Activated CD4-positive, CD25-positive, alpha-beta regulatory T cell treated with anti-CD3 and anti-CD28 coated beads, Interleukin-2, amount 50 U/mL, for 72 hours (primary cell): Measurements from ENCODE around the gene CHAT.
A peak's percentile ranks its signal among the peaks of the same experiment; 100 is the strongest.

ENCODE experiments used
- DNase-seq: peaks from one replicate; pipeline ENCODE4 v3.0.0; 2021

CHAT gene

DNA sequence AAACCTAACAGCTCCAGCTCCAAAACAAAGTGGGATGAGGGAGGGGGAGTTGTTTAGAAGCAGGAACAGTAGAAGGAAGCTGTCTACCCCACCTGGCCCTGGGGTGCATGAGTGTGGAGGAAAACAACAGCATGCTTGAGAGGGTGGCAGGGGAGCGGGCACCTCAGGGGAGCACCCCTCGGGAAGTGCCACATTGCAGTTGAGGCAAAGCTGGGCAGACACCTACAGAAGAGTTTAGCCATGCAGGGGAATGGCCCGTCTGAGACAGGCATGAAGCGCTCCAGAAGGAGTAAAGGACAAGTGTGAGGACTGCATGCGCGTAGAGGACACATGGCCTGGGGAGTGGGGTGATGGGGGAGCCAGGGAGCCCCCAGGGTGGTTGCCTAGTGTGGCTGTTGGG lies 18.1 kb downstream of the CHAT start:
- DNase-seq: no peak

DNA sequence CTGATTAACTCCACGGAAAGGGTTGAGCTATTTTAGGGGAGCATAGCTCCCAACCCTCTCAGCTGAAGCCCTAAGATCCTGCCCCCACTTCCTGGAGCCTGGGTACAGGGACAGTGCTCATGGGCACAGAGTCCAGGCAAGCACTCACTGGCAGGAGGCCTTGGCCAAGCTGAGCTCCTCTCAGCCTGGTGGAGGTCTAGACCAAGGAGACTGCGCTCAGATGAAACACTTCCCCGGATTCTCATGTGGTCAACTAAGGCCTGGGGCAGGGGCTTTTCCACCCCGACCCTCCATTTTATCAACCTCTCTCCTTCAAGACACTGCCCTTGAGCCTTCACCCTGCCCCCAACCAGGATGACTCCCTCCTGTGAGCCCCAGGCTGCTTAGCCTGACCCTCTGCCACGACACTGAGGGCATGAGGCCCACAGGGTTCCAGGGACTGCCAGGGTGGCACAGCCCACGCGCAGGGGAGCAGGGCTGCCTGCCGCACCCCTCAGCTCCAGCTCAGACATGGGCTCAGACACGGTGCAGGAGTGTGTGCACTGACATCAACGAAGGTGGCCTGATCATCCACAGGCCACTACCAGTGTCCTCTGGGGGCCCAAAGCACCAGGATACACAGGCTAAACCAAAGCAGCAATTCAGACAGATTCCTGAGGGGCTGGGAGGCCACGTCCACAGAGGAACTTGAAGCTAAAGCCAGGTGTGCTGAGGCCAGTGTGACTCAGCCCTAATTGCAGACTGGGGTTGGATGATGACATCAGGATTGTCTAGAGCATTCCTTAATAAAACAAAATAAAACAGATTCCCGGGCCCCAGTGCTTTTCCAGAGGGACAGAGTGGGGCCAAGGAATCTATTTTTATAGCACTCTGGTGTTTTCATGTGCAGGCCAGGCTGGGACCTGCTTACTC lies 18.8 kb downstream of the CHAT start:
- DNase-seq: no peak

- DNase-seq: no peak
Measured at GRCh38 chr10:49633327-49634068, 19.7 kb downstream of the CHAT start.

DNA sequence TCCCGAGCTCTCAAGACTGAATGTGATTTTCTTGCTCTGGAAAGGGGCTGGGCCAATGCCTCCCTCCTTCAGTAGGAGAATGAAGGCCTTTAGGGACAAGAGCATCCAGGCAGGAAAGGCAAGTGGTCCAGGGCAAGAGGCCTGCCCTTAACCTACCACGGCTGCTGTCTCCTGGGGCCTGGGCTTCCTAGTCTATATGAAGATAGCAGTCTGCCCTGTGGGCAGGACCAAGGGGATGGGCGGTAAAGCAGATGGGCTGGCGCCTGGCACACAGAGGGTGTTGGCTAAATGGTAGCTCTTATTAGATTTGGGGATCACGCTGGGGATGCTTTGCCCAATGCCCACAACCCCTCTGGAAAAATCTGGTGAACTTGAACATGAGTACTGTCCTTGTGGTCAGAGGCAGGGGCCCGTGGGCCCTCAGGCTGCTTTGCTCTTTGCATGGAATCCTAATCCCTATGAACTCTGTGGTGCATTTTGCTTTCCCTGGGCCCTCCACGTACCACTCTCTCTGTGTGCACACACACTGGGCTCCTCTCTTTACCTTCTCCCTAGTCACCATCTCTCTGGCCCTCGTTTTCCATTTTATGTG lies 20.3 kb downstream of the CHAT start:
- peak; percentile 18 for DNase-seq

DNA sequence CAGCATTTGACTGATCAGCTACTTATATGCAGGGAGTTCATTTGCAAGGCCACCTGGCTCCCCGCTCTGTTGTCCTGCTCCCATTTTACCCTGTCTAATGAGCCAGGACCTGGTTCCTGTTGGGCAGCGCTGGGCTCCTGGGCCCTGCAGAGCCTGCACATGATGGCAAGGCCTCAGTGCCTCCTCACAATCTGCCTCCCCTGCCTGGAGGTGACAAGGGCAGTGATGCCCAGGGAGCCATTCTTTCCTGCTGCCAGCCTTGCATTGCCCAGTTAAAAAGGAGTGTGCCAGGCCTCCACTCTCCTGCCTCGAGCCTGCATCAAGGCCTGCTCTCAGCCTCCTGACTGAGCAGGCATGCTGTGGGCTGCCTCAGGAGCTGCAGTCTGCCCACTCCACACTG lies 28.5 kb downstream of the CHAT start:
- no peak for DNase-seq

- DNase-seq: no peak
Measured at GRCh38 chr10:49643241-49644034, 29.6 kb downstream of the CHAT start.

DNA sequence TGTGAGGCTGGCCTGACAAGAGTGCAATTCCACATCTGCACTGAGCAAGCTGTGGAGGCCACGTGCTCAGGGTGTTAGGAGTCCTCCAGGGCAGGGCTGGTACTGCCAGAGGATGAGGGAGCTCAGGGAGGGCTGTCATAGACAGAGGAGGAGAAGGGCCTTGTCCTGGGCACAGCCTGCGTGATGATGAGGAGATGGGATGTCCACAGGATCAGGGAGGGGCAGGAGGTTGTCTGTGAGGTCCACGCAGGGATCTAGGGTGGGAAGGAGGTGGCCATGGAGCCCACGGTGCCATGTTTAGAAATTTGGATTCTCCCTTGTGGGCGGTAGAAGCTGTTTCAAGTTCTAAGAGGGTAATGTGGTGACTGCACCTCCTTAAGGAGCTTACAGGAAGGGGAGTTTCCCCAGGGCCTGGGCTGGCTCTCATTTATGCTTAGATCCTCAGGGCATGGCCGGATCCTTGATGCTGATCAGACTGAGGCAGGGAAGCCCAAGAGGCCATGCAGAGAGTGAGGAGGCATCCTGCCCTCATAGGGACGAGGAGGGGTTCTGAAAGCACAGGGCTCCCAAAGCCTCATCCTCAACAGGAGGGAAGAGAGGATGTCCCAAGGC lies 30.3 kb downstream of the CHAT start:
- DNase-seq: no peak

GRCh38 chr10:49645417-49645816 lies 31.6 kb downstream of the CHAT start:
- DNase-seq: no peak

DNA sequence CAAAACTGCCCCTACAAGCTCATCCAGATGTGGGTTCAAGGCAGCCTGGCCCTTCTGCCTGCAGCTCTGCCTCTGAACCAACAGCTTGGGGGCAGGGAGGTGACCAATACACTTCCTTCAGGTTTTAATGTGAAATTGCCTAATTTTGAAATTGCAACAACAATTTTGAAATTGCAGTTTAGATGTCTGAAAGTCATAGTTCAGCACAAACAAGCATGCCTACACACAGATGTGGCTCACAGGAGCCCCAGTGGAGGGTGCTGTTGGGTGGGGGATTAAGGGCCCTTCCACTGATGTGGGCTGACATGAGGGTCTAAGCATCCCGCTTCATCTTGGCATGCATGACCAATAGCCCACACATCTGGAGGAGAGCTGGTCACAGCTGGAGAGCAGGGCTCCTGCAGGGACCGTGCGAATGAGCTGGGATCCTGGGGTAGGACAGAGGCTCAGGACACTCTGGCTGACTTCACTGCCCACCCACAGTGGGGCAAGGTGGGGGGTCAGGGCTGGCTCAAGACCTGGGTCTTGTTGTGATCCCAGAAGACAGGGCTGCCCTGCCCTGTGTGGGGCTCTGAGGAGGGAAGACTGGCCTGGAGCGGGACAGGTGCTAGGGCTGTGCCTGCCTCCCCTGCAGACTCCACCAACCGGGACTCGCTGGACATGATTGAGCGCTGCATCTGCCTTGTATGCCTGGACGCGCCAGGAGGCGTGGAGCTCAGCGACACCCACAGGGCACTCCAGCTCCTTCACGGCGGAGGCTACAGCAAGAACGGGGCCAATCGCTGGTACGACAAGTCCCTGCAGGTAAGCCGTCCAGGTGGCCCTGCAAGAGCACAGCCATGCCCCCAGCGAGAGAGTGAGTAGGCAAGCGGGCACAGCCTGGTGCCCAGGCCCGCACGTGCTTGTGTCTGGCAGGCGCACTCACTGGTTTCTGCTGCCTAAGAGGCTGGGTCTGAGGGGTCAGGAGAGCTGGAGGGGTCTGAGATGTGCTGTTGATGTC lies 32.3 kb downstream of the CHAT start:
- DNase-seq: no peak

- DNase-seq: no peak
Measured at GRCh38 chr10:49647554-49647953, 33.7 kb downstream of the CHAT start.

DNA sequence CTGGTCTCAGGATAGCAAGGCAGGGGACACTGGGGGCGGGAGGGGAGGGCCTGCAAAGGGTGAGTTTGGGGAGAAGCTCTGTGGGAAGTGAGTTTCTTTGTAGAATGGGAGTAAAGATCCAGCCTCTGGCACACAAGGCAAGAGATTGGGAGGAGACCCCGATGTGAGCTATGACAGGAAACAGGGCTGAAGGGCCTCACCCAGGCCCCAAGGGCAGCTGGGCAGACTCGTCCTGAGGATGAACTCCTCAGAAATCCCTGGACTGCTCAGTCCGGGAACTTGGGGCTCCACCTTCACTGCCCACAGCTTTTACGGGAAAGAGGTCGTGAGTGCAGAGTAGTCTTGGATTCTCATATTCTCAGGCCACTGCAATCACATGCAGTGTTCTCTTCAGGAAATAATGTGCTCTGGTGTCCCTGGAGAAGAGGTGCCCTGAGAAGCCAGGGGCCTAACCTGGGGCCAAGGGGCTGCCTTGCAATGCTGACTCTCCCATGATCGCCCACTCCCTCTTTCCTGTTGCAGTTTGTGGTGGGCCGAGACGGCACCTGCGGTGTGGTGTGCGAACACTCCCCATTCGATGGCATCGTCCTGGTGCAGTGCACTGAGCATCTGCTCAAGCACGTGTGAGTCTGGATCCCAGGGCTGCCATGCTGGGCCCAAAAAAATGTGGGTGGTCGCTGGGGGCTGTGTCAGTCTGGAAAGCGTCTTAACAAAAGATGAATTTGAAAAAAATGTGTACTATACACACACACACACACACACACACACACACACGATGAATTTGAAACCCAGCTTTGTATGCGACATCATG lies 34.4 kb downstream of the CHAT start:
- no peak for DNase-seq

DNA sequence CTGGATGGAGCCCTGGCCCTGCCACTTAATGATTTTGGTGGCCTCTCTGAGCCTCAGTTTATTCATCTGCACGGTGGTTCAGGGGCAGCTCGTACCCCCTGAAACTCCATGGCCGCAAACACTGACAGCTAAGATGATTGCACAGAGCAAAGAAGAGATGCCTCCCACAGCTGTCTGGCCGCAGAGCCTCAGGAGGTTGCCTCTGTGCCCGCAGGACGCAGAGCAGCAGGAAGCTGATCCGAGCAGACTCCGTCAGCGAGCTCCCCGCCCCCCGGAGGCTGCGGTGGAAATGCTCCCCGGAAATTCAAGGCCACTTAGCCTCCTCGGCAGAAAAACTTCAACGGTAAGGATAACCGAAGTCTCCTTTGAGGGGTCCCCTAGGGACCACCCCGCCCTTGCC lies 35.5 kb downstream of the CHAT start:
- DNase-seq: no peak

DNA sequence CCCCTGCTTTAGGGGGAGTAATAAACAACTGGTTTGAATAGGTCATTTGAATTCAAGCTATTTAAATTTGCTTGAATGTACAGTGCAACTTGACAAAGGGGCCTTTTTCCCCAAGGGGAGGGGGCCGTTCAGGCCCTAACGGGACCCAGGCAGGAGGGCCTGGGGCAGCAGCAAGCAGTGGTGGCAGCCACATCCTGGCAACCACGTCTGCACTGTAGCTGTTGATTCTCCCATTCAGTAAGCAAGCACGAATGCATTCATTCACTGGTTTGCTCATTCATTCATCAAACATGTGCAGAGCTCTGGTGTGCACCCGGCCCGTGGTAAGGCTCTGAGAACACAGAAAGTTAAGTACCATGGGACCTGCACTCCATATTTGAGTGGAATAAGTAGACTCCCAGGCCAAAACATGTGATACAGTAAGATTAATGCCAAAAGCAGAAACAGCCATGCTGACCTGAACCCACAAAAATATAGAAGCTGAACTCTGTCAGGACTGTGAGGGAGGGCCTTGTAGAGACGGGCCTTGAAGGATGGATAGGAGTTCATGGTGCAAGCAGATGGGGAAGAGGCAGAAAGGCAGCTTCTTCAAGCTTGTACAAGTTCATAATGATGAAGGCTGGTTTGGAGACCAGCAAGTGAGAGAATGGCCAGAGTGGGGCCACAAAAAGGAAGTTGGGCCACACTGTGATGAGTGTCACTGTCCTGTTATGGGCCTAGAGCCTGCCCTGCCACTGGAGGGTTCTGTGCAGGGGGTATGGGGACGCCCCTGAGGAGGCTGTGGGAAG lies 36.3 kb downstream of the CHAT start:
- no peak for DNase-seq

- DNase-seq: no peak
Measured at GRCh38 chr10:49650724-49651034, 36.8 kb downstream of the CHAT start.

GRCh38 chr10:49651039-49651835 lies 37.4 kb downstream of the CHAT start:
- DNase-seq: no peak

- no peak for DNase-seq
Measured at GRCh38 chr10:49651917-49652316, 38.1 kb downstream of the CHAT start.

- no peak for DNase-seq
Measured at GRCh38 chr10:49652421-49653272, 38.8 kb downstream of the CHAT start.
